PC-3 (cell line): ENCODE data around the gene CRYBG2.

Experiments
- EZH2 ChIP-seq: fragments of 300-600 bp; sonication (generic); IDR thresholded peaks from one replicate; pipeline ENCODE4 v1.6.1; 2017; ENCODE audit warnings: antibody characterized with exemption, mild to moderate bottlenecking, low read length; ENCODE audit not compliant: unreplicated experiment
- TF ChIP-seq, protein P1 (sequence below): fragments of 300-600 bp; sonication (generic); conservative IDR thresholded peaks from 2 replicates; pipeline ENCODE4 v1.5.1; 2017; ENCODE audit warnings: antibody characterized with exemption, low read depth, mild to moderate bottlenecking, low read length

DNA sequence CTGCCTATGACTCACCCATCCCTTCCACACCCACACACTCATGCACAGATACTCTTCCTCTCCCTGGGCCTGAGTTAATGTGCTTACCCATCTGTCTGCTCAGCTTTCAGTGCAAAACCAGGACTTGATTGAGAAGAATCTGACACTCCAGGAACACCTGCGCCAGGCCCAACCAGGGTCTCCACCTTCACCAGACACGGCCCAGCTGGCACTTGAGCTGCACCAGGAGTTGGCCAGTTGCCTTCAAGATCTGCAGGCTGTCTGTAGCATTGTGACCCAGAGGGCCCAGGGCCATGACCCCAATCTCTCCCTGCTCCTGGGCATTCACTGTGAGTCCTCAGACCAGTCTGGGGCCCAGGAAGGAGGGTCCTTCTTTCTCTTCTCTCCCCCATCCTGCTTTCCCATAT, 77.5 kb downstream of the CRYBG2 start:
- TF ChIP-seq, protein P1, sequence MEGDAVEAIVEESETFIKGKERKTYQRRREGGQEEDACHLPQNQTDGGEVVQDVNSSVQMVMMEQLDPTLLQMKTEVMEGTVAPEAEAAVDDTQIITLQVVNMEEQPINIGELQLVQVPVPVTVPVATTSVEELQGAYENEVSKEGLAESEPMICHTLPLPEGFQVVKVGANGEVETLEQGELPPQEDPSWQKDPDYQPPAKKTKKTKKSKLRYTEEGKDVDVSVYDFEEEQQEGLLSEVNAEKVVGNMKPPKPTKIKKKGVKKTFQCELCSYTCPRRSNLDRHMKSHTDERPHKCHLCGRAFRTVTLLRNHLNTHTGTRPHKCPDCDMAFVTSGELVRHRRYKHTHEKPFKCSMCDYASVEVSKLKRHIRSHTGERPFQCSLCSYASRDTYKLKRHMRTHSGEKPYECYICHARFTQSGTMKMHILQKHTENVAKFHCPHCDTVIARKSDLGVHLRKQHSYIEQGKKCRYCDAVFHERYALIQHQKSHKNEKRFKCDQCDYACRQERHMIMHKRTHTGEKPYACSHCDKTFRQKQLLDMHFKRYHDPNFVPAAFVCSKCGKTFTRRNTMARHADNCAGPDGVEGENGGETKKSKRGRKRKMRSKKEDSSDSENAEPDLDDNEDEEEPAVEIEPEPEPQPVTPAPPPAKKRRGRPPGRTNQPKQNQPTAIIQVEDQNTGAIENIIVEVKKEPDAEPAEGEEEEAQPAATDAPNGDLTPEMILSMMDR: no peak
- no peak for TF ChIP-seq EZH2
